ENCODE measurements around the gene PAPOLG.

Gene PAPOLG

DNA sequence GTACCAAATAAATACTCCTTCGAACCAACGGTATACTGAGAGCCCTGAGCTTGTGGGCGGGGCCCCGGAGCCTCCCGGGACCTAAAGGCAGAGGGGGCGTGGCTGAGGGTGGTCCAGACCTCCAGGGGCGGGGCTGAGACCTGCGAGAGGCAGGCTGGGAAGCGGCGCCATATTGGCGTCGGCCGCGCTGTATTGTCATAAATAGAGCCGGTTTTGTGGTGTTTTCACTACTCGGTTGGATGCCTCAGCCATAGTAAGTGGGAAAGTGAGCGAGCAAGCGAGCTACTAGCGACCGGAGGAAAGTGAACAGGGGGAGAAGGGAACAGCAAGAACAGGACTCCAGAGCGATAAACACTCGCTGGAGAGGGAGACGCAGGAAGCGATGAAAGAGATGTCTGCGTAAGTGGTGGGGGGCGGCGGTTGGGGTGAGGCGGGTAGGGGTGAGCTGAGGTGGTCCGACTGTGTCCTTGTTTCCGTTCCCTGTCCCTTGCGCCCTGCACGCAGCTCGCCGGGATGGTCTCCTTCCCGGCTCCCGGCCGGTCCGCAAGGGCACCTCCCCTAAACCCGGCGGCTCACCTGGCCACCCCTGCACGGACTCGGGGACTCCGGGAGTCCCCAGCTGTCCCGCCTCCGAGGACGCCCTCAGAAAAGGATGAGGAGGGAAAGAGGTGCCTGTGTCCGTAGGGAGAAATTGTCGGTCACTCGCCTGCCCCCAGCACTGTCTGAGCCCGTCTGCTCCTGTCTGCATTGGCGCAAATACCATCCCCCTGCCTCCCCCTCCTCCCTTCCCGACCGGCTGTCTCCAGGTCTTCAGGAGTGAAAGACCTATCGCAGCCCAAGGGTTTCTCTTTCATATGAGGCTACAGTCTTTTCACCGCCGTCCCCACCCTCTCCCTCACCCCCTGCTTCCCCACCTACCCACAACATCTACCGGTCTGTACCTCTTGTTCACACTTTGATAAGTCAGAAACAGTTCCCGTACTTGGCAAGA lies at the start of gene PAPOLG:
Gene PAPOLG (plus strand): TSS at position 172 of the 991 bp plus-strand sequence. CDS start 211 bp downstream, at position 383.
- DNase-seq = peak; percentile 86

DNA sequence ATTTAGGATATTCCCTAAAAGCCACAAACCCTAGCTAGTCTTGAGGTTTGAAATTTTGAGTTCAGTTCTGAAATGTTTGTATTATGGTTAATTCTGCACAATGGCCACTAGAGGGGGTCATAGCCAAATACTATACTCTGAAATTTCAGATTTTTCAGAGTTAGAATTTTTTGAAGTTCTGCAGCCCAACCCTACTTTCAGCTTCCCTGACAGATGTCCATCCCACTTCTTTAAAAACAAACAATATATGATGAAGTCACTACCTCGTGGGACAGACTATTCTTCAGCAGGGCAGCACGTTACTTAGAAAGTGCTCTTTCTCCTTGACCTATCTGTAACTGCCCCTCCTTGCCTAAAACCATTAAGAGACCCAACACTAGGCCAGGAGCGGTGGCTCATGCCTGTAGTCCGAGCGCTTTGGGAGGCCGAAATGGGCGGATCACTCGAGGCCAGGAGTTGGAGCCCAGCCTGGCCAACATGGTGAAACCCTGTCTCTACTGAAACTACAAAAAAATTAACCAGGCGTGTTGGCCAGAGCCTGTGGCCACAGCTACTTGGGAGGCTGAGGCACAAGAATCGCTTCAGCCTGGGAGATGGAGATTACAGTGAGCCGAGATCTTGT lies 48.2 kb upstream of the PAPOLG start:
- DNase-seq = peak in 1 of 2 donors; percentile 41

GRCh38 chr2:60708630-60709320 lies 47.3 kb upstream of the PAPOLG start:
- no peak for DNase-seq

GRCh38 chr2:60710707-60711106 lies 45.4 kb upstream of the PAPOLG start:
- peak; percentile 10 to 44 for DNase-seq

GRCh38 chr2:60715561-60715960 lies 40.5 kb upstream of the PAPOLG start:
- no peak for DNase-seq

- no peak for DNase-seq
These were observed 38.4 kb upstream of the PAPOLG start for GRCh38 chr2:60717691-60718090.

- DNase-seq = no peak
These were observed 36.7 kb upstream of the PAPOLG start for GRCh38 chr2:60719331-60719730.

DNA sequence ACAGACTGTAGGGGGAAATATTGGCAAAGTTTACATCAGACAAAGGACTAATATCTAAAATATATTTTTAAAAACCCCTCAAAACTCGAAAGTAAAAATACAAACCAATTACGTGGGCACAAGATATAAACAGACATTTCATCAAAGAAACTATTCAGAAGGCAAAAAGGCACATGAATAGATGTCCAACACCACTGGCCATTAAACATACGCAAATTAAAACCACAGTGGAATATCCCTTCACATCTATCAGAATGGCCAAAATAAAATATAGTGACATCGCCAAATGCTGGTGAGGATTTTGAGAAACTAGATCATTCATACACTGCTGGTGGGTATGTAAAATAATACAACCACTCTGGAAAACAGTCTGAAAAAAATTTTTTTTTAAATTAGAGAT lies 30.6 kb upstream of the PAPOLG start:
- no peak for DNase-seq

GRCh38 chr2:60728855-60729254 lies 27.2 kb upstream of the PAPOLG start:
- DNase-seq = no peak

DNA sequence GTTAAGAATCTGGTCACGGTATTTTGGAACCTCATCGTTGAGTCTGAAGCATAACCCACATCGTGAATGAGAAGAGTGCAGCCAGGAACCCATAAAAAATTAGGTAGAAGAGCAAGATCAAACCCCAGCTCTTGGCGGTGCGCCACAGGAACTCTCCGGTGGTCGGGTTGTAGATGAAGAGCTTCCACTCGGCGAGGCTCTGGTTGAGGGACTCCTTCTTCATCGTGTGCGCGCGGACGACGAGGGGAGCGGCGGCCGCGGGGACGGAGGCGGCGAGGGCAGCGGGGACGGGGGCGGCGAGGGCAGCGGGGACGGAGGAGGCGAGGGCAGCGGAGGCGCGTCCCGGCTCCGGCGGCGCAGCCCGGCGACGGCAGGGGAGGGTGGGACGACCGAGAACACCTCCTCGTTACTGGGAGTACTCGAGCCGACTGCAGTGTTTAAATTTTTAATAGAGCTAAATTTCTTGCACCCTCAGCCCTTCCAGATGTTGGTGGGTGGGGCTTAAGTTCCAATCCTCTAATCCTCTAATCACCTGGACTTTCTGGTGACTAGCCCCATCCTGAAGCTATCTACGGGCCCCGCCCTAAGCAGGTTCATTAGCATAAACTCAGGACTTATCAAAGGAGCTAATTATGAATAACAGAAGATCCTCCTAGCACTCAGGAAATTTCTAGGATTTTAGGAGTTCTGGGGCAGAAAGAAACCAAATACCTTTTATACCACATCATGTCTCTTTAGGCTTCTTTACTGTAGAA lies 20.4 kb upstream of the PAPOLG start:
- DNase-seq = no peak

- DNase-seq = no peak
These were observed 17.4 kb upstream of the PAPOLG start for GRCh38 chr2:60738679-60739078.

GRCh38 chr2:60739156-60739555 lies 16.9 kb upstream of the PAPOLG start:
- DNase-seq = no peak

- no peak for DNase-seq
These were observed 14.5 kb upstream of the PAPOLG start for GRCh38 chr2:60741576-60741975.

- DNase-seq = no peak
These were observed 13.6 kb upstream of the PAPOLG start for GRCh38 chr2:60742419-60742818.

DNA sequence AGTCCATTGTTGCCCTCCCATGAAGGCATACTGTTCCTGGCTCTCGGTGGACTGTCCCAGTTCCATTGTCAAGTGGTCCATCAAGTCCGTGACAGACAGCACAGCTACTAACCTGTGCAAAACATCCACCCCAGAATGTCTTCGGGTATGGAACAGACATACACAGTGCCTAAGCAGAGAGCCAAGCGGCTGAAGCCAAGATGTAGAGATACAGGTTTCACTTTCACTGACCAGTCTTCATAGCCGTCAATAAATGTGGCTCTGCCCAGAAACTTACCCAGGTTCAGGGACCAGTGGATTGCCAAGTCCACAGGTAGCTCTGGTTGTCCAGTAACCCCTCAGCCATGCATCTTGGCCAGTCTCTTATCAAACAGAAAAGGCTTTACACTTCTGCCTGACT lies 10.7 kb upstream of the PAPOLG start:
- DNase-seq = no peak

GRCh38 chr2:60745761-60746160 lies 10.3 kb upstream of the PAPOLG start:
- DNase-seq = no peak

GRCh38 chr2:60746318-60746717 lies 9.8 kb upstream of the PAPOLG start:
- no peak for DNase-seq

DNA sequence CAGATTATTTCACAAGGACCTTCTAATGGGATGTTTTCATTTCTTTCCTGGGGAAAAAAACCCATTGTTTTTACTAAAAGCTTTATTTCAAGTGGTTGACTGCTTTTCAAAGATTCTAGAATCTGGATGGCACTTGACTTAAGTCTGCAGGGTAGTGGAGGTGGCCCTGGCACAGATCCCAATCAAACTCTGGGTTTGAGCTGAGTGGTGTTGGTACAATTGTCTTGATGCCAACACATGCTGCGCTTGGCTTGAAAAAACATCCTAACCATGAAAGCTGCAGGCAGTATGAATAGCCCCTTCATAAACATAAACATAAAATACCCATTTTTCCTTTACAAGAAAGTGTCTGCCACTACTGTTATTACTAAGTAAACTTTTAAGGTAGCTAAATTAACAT lies 3.6 kb downstream of the PAPOLG start:
- no peak for DNase-seq

DNA sequence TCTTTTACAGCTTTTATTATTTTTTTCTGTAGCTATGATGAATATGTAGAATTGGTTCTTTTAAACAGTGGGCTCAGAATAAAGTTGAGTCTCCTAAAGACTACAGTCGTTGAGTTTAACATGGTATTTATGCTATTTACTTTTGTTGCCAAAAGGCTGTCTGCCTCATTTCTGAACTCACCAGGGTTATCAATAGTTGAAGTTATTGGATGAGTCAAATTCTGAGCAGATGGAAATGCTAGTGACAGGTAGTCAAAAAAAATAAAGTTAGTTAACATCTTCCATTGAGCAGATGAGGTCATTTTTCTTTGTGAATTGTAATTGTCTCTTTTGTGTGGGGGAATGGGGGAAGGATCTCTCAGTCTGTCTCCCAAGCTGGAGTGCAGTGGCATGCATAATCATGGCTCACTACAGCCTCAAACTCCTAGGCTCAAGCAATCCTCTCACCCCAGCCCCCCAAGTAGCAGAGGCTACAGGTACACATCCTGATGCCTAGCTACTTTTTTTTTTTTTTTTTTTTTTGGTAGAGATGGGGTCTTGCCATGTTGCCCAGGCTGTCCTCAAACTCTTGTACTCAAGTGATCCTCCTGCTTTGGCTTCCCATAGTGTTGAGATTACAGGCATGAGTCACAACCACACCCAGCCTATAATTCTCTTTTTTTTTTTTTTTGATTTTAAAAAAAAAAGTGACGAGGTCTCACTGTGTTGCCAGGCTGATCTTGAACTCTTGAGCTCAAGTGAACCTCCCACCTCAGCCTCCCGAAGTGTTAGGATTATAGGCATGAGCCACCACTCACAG lies 8.9 kb downstream of the PAPOLG start:
- no peak for DNase-seq

- no peak for DNase-seq
These were observed 10.2 kb downstream of the PAPOLG start for GRCh38 chr2:60766283-60766682.

DNA sequence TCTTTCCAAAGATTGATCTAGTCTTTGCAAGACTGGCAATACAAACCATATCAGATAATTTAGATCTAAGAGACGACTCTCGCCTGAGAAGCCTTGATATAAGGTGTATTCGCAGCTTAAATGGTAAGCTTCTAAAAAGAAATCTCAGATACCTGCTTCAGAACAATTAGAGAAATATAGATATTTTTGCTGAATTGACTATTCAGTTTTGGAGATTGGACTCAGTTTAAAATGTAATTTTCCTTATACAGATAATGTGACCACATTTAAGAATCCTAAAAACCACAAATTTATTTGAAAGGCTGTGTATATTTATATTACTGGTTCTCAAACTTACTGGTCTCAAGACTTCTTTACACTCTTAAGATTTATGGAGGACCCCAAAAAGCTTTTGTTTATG lies 15.4 kb downstream of the PAPOLG start:
- no peak for DNase-seq

Measured in hippocampal formation (tissue), 2 donors.